OCI-LY3 (cell line): ENCODE measurements around the gene MGA.

Experiments used
- CTCF ChIP-seq: fragments of 200-600, 300-600 bp; sonication (generic); IDR thresholded peaks from 2 replicates; pipeline ENCODE4 v1.5.1; 2014; ENCODE audit warnings: antibody characterized with exemption, low read length, low read depth
- EZH2phosphoT487 ChIP-seq: fragments of 200-600 bp; shearing (Covaris generic); IDR thresholded peaks from 2 replicates; pipeline ENCODE4 v1.6.1; 2018; ENCODE audit warnings: antibody characterized with exemption, mixed run types, low read depth

- TF ChIP-seq CTCF (no peak), EZH2phosphoT487 (no peak)
Measured at GRCh38 chr15:41795996-41796856, 136.0 kb downstream of the MGA start.
